GM19238 (cell line): ENCODE results near the gene TK1.
"Not testable (repeated sequence)": the region's sequence is repeated elsewhere in the genome, so short reads cannot be mapped to it uniquely, and the experiment has no call there.

Experiments used
- DNase-seq: peaks from one replicate; pipeline ENCODE4 v3.0.0; 2011; ENCODE audit warnings: low spot score; ENCODE audit not compliant: insufficient read length

The TK1 gene

GRCh38 chr17:78179372-78179771 is 7.5 kb downstream of the TK1 start:
- no peak for DNase-seq

GRCh38 chr17:78176548-78177025 is 10.3 kb downstream of the TK1 start:
- DNase-seq, result peak; percentile 65

- DNase-seq, result no peak
Observed at GRCh38 chr17:78175643-78175981, 11.2 kb downstream of the TK1 start.

- DNase-seq, result no peak
Observed at GRCh38 chr17:78174870-78175642, 11.8 kb downstream of the TK1 start.

- no peak for DNase-seq
Observed at GRCh38 chr17:78174346-78174869, 12.4 kb downstream of the TK1 start.

GRCh38 chr17:78173097-78173715 is 13.6 kb downstream of the TK1 start:
- peak; percentile 62 for DNase-seq

- DNase-seq, result no peak
Observed at GRCh38 chr17:78172249-78173051, 14.4 kb downstream of the TK1 start.

- not testable (repeated sequence) for DNase-seq
Observed at GRCh38 chr17:78171591-78172248, 15.1 kb downstream of the TK1 start.

- DNase-seq, result no peak
Observed at GRCh38 chr17:78170692-78171590, 15.9 kb downstream of the TK1 start.

- DNase-seq, result peak; percentile 69
Observed at GRCh38 chr17:78168903-78169793, 17.7 kb downstream of the TK1 start.

- DNase-seq, result peak; percentile 91
Observed at GRCh38 chr17:78168242-78168902, 18.5 kb downstream of the TK1 start, which contains the start of gene SYNGR2. SYNGR2 (plus strand) TSS chr17:78168581; CDS start chr17:78168617, 36 bp downstream.

GRCh38 chr17:78166416-78166815 is 20.4 kb downstream of the TK1 start:
- no peak for DNase-seq

- DNase-seq, result no peak
Observed at GRCh38 chr17:78164748-78165607, 21.9 kb downstream of the TK1 start.

- DNase-seq, result no peak
Observed at GRCh38 chr17:78163881-78164747, 22.7 kb downstream of the TK1 start.

GRCh38 chr17:78159575-78160158 is 27.2 kb downstream of the TK1 start:
- no peak for DNase-seq
